ENCODE data around the gene SEZ6.

GRCh38 chr17:29041571-29041970 is 35.7 kb upstream of the SEZ6 start:
- TF ChIP-seq EZH2phosphoT487 (IDR thresholded peaks at IDR 0.05; ENCODE audit: low read depth) (no peak), CTCF (IDR thresholded peaks at IDR 0.05; ENCODE audit: low read depth, low read length) (no peak)

All from OCI-LY3 (cell line).